IPS-NIHi7 (cell line): ENCODE data around the gene PSMG2.

Experiments
- DNase-seq: peaks from one replicate; pipeline ENCODE4 v3.0.0; 2012; ENCODE audit warnings: mixed read lengths; ENCODE audit errors: extremely low spot score

PSMG2 gene

GRCh38 chr18:12702221-12703095, at the start of gene PSMG2, which contains the start of gene CEP76:
Gene PSMG2, plus strand, starts transcription at chr18:12703042. Its CDS starts 66 bp downstream, at chr18:12703108.
Gene CEP76, minus strand, starts transcription at chr18:12702723. Its CDS starts 175 bp downstream, at chr18:12702548.
- peak; percentile 90 for DNase-seq

- DNase-seq = no peak
Observed at GRCh38 chr18:12654971-12655370, 47.9 kb upstream of the PSMG2 start.

GRCh38 chr18:12656605-12656937, 46.3 kb upstream of the PSMG2 start:
- DNase-seq = no peak

GRCh38 chr18:12656938-12657683, 45.7 kb upstream of the PSMG2 start:
- DNase-seq = peak; percentile 41

GRCh38 chr18:12657684-12658425, 45.0 kb upstream of the PSMG2 start, which contains the start of gene SPIRE1:
Gene SPIRE1, minus strand, starts transcription at chr18:12658107. Its CDS starts 241 bp downstream, at chr18:12657866.
- peak; percentile 70 for DNase-seq

GRCh38 chr18:12658426-12659138, 44.3 kb upstream of the PSMG2 start:
- peak; percentile 51 for DNase-seq

GRCh38 chr18:12659904-12660605, 42.8 kb upstream of the PSMG2 start:
- DNase-seq = peak; percentile 67

GRCh38 chr18:12668041-12668440, 34.8 kb upstream of the PSMG2 start:
- no peak for DNase-seq

GRCh38 chr18:12679183-12679786, 23.6 kb upstream of the PSMG2 start:
- DNase-seq = no peak

GRCh38 chr18:12686100-12686499, 16.7 kb upstream of the PSMG2 start:
- DNase-seq = no peak

GRCh38 chr18:12689256-12689850, 13.5 kb upstream of the PSMG2 start:
- no peak for DNase-seq

- no peak for DNase-seq
Observed at GRCh38 chr18:12692206-12692605, 10.6 kb upstream of the PSMG2 start.

GRCh38 chr18:12694032-12694431, 8.8 kb upstream of the PSMG2 start:
- no peak for DNase-seq

- no peak for DNase-seq
Observed at GRCh38 chr18:12699747-12700146, 3.1 kb upstream of the PSMG2 start.

GRCh38 chr18:12701161-12701560, 1.7 kb upstream of the PSMG2 start:
- DNase-seq = no peak

- no peak for DNase-seq
Observed at GRCh38 chr18:12703096-12703567, 290 bp downstream of the PSMG2 start.

GRCh38 chr18:12703664-12704063, 822 bp downstream of the PSMG2 start:
- DNase-seq = no peak

- no peak for DNase-seq
Observed at GRCh38 chr18:12711446-12711845, 8.6 kb downstream of the PSMG2 start.

GRCh38 chr18:12721495-12722275, 18.8 kb downstream of the PSMG2 start:
- DNase-seq = no peak
